Loucy (cell line): ENCODE measurements around the gene IL10RA.

Source experiments
- H2AFZ ChIP-seq: fragments of 200-600 bp; sonication (generic); 2 replicates; pipeline ENCODE4 v1.6.0; 2016; ENCODE audit warnings: antibody characterized with exemption, mild to moderate bottlenecking, low read length, moderate library complexity
- H3F3A ChIP-seq: fragments of 200-600 bp; 2 replicates; pipeline ENCODE4 v1.6.0; 2016; ENCODE audit warnings: antibody characterized with exemption, low read depth, mild to moderate bottlenecking
- H3K27me3 ChIP-seq: fragments of 200-600 bp; sonication (generic); 2 replicates; pipeline ENCODE4 v1.6.1; 2014; ENCODE audit warnings: low read length, mild to moderate bottlenecking; ENCODE audit not compliant: insufficient read depth, poor library complexity, severe bottlenecking
- H3K36me3 ChIP-seq: fragments of 200-600 bp; sonication (generic); 2 replicates; pipeline ENCODE4 v1.6.1; 2016; ENCODE audit warnings: low read length; ENCODE audit not compliant: insufficient read depth
- H3K4me1 ChIP-seq: fragments of 200-600 bp; sonication (generic); 2 replicates; pipeline ENCODE4 v1.5.1; 2014; ENCODE audit warnings: low read length, mild to moderate bottlenecking; ENCODE audit not compliant: insufficient read depth, poor library complexity, severe bottlenecking
- H3K4me2 ChIP-seq: fragments of 200-600 bp; sonication (generic); 2 replicates; pipeline ENCODE4 v1.6.0; 2014; ENCODE audit warnings: antibody characterized with exemption, low read length, low read depth, mild to moderate bottlenecking; ENCODE audit not compliant: poor library complexity, severe bottlenecking
- H3K4me3 ChIP-seq: fragments of 200-600 bp; sonication (generic); 2 replicates; pipeline ENCODE4 v1.5.1; 2014; ENCODE audit warnings: low read length, mild to moderate bottlenecking, mixed read lengths; ENCODE audit not compliant: poor library complexity, severe bottlenecking
- H3K79me2 ChIP-seq: fragments of 200-600 bp; sonication (generic); 2 replicates; pipeline ENCODE4 v1.6.1; 2014; ENCODE audit warnings: low read length; ENCODE audit not compliant: insufficient read depth
- H3K9ac ChIP-seq: fragments of 200-600 bp; sonication (generic); 2 replicates; pipeline ENCODE4 v1.6.0; 2014; ENCODE audit warnings: mild to moderate bottlenecking, low read depth, low read length, moderate library complexity; ENCODE audit not compliant: poor library complexity, severe bottlenecking
- H3K9me2 ChIP-seq: fragments of 200-600 bp; sonication (generic); replicated peaks from 2 replicates; pipeline ENCODE4 v1.6.1; 2016; ENCODE audit warnings: low read depth, low read length, mixed read lengths
- H3K9me3 ChIP-seq: fragments of 200-600 bp; sonication (generic); 2 replicates; pipeline ENCODE4 v1.6.1; 2014; ENCODE audit warnings: mild to moderate bottlenecking, antibody characterized with exemption, low read length, low read depth; ENCODE audit not compliant: insufficient read depth
- H4K20me1 ChIP-seq: fragments of 200-600 bp; sonication (generic); 2 replicates; pipeline ENCODE4 v1.6.0; 2014; ENCODE audit warnings: antibody characterized with exemption, low read length, mild to moderate bottlenecking; ENCODE audit not compliant: insufficient read depth, poor library complexity, severe bottlenecking
- CTCF ChIP-seq: fragments of 200-600 bp; sonication (generic); conservative IDR thresholded peaks from 2 replicates; pipeline ENCODE4 v1.5.1; 2014; ENCODE audit warnings: mild to moderate bottlenecking, antibody characterized with exemption, low read length
- EZH2phosphoT487 ChIP-seq: fragments of 200-600 bp; IDR thresholded peaks from 2 replicates; pipeline ENCODE4 v1.6.1; 2018; ENCODE audit warnings: antibody characterized with exemption, mild to moderate bottlenecking, moderate library complexity, borderline replicate concordance

The IL10RA gene

DNA sequence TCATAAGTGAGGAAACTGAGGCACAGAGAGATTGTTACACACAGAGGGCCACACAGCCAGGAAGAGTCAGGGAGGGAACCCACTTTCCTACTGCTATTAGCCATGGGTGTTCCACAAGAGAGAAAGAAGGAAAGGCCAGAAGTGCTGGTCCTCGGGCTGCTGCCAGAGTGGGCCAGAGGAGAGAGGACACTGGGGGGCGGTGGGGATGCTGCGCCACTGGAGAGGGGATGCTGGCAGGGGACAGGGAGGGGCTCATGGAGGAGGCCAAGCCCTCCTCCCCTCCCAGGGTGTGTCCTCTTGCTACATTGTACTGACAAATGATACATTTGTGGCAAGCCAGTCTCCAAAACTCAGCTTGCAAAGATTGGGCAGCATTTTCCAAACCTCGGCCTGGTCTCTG lies 9.9 kb downstream of the IL10RA start:
- Histone ChIP-seq H3K27me3 (no peaks in the 10 kb centered on the region), H3K9me3 (no peaks in the 10 kb centered on the region)
- TF ChIP-seq CTCF = no peak
- TF ChIP-seq EZH2phosphoT487 = no peak

GRCh38 chr11:117997406-117997805 lies 11.2 kb downstream of the IL10RA start:
- H3K27me3 ChIP-seq = no peaks in the 10 kb centered on the region
- H3K4me2 ChIP-seq = no peak overlapping the region
- H3K4me3 ChIP-seq = no peak overlapping the region
- H3F3A ChIP-seq = no peaks in the 10 kb centered on the region
- H3K9me3 ChIP-seq = no peaks in the 10 kb centered on the region
- no peak overlapping the region for H2AFZ ChIP-seq
- no peaks in the 10 kb centered on the region for H3K9me2 ChIP-seq
- no peak overlapping the region for H3K9ac ChIP-seq
- H4K20me1 ChIP-seq = no peaks in the 10 kb centered on the region
- no peak for TF ChIP-seq EZH2phosphoT487
- TF ChIP-seq CTCF = no peak
- H3K36me3 ChIP-seq = no peaks in the 10 kb centered on the region
- H3K79me2 ChIP-seq = no peaks in the 10 kb centered on the region
- H3K4me1 ChIP-seq = peaks cover 8% of the 10 kb centered on the region

More for the DNA sequence above, 9.9 kb downstream of the IL10RA start:
- Histone ChIP-seq H3K4me1 (no peaks in the 10 kb centered on the region), H3K4me3 (no peak overlapping the region), H3F3A (no peaks in the 10 kb centered on the region), H2AFZ (no peak overlapping the region), H3K9ac (no peak overlapping the region), H3K4me2 (no peak overlapping the region), H3K79me2 (no peaks in the 10 kb centered on the region), H3K36me3 (no peaks in the 10 kb centered on the region), H3K9me2 (no peaks in the 10 kb centered on the region), H4K20me1 (no peaks in the 10 kb centered on the region)

DNA sequence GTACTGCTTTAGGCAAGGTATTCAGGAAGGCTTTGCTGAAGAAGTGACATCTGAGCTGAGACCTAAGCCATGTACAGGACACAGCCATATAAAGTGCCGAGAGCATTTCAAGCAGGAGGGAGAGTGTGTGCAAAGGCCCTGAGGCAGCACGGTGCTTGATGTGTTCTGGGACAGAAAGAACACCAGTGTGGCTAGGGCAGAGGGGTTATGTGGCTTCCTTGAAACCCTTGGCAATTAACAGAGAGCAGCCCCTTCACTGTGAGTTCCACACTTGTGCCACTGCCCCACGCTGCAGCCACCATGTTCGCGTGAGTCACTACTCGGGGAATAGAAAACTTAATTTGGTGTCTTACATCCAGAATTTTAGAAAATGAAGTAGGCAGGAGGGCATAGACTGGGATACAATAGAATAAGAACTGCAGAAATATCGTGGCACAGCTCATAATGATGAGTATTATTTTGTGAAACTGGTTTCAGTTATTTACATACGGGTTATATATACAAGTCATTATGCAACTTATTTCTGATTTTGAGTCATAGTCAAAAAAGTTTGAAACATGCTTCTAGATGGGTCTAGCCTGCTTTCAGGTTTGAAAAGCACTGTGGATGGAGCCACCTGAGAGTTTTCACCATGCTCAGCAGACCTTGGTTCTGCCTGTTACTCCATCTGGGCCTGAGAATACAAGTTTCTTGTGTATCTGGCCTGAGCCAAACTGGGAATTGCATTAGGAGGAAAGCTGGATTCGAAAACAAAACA lies 11.8 kb downstream of the IL10RA start:
- Histone ChIP-seq H3K36me3 (no peaks in the 10 kb centered on the region), H3K4me1 (peaks cover 14% of the 10 kb centered on the region), H3K9me3 (no peaks in the 10 kb centered on the region), H3K4me3 (no peak overlapping the region), H4K20me1 (no peaks in the 10 kb centered on the region), H3F3A (no peaks in the 10 kb centered on the region), H2AFZ (no peak overlapping the region), H3K27me3 (no peaks in the 10 kb centered on the region), H3K79me2 (no peaks in the 10 kb centered on the region), H3K9me2 (no peaks in the 10 kb centered on the region), H3K4me2 (no peak overlapping the region), H3K9ac (no peak overlapping the region)
- TF ChIP-seq EZH2phosphoT487 = no peak
- no peak for TF ChIP-seq CTCF
